WTC11 (cell line): ENCODE data around the gene FCMR. TPM values are rescaled to one million over a fixed set of nuclear protein-coding genes. Genes with fewer than 3 reads are reported as not detected.
A peak's percentile ranks its signal among the peaks of the same experiment; 100 is the strongest.

Experiments
- ATAC-seq: fragments of 200-7000 bp; cut with Tn5 transposase; 2 replicates; pipeline ENCODE4 v1.10.0; 2021; ENCODE audit warnings: mild to moderate bottlenecking, moderate library complexity
- CTCF ChIA-PET: fragments of 300-600 bp; sonication (Branson Sonifier 250); formaldehyde crosslinking; loops from one replicate; lab custom pipeline; 2021; ENCODE audit warnings: antibody characterized with exemption; lab: Charles Lee
- POLR2A ChIA-PET: fragments of 350-600 bp; sonication (Branson Sonifier 250); formaldehyde crosslinking; loops from one replicate; lab custom pipeline; 2021; ENCODE audit warnings: antibody characterized with exemption; lab: Charles Lee
- DNase-seq: peaks from one replicate; pipeline ENCODE4 v3.0.0; 2021; ENCODE audit warnings: low spot score
- H3K27ac Mint-ChIP-seq: 2 replicates; pipeline ENCODE4 v1.8.0; 2021; ENCODE audit warnings: mixed read lengths
- H3K27me3 Mint-ChIP-seq: 2 replicates; pipeline ENCODE4 v1.8.0; 2021; ENCODE audit warnings: low read depth, mild to moderate bottlenecking, moderate library complexity, mixed read lengths
- H3K36me3 Mint-ChIP-seq: 2 replicates; pipeline ENCODE4 v1.8.0; 2021; ENCODE audit warnings: mixed read lengths
- H3K4me1 Mint-ChIP-seq: 2 replicates; pipeline ENCODE4 v1.8.0; 2022; ENCODE audit warnings: mixed read lengths
- H3K4me3 Mint-ChIP-seq: 2 replicates; pipeline ENCODE4 v1.8.0; 2021; ENCODE audit warnings: mild to moderate bottlenecking, moderate library complexity, mixed read lengths
- H3K9me3 Mint-ChIP-seq: 2 replicates; pipeline ENCODE4 v1.8.0; 2021; ENCODE audit warnings: mixed read lengths
- GABPB1 ChIP-seq: sonication (generic); formaldehyde crosslinking; IDR thresholded peaks from 2 replicates; pipeline ENCODE4 v1.8.1; 2023; ENCODE audit warnings: mild to moderate bottlenecking, missing genetic modification reagents
- GTF2I ChIP-seq: fragments of 250-450 bp; sonication (Bioruptor Pico); conservative IDR thresholded peaks from 2 replicates; pipeline ENCODE4 v1.4.0; 2021; ENCODE audit warnings: mild to moderate bottlenecking
- IRF2 ChIP-seq: sonication (generic); formaldehyde crosslinking; IDR thresholded peaks from 2 replicates; pipeline ENCODE4 v1.8.0; 2022; ENCODE audit warnings: low read depth, missing genetic modification reagents, borderline replicate concordance
- NFE2L1 ChIP-seq: sonication (generic); formaldehyde crosslinking; IDR thresholded peaks from 2 replicates; pipeline ENCODE4 v1.8.1; 2023; ENCODE audit warnings: missing genetic modification reagents
- NR1H2 ChIP-seq: sonication (generic); formaldehyde crosslinking; IDR thresholded peaks from 2 replicates; pipeline ENCODE4 v1.9.0; 2021; ENCODE audit warnings: mild to moderate bottlenecking, moderate library complexity, missing genetic modification reagents
- PRRX2 ChIP-seq: fragments of 250-450 bp; sonication (Bioruptor Pico); IDR thresholded peaks from 2 replicates; pipeline ENCODE4 v1.8.0; 2021; ENCODE audit warnings: mild to moderate bottlenecking
- ZNF219 ChIP-seq: sonication (generic); formaldehyde crosslinking; IDR thresholded peaks from 2 replicates; pipeline ENCODE4 v1.8.0; 2023; ENCODE audit warnings: missing genetic modification reagents, mild to moderate bottlenecking, borderline replicate concordance
- ZNF423 ChIP-seq: fragments of 250-450 bp; sonication (Bioruptor Pico); IDR thresholded peaks from 2 replicates; pipeline ENCODE4 v2.1.2; 2022; ENCODE audit warnings: mild to moderate bottlenecking, moderate library complexity
- ZNF512 ChIP-seq: sonication (generic); formaldehyde crosslinking; IDR thresholded peaks from 2 replicates; pipeline ENCODE4 v1.8.1; 2022; ENCODE audit warnings: missing genetic modification reagents, borderline replicate concordance
- total RNA-seq: library from RNA; stranded (reverse); gene quantifications from 3 replicates; pipeline ENCODE4 v1.2.3, GENCODE V29; 2021
- TF ChIP-seq, protein P1 (sequence below): fragments of 200-600 bp; IDR thresholded peaks from 2 replicates; pipeline ENCODE4 v1.8.0; 2022; ENCODE audit warnings: antibody characterized with exemption
- TF ChIP-seq, protein P2 (sequence below): sonication (generic); formaldehyde crosslinking; IDR thresholded peaks from 2 replicates; pipeline ENCODE4 v1.8.1; 2022; ENCODE audit warnings: low read depth, mild to moderate bottlenecking, moderate library complexity, missing genetic modification reagents, borderline replicate concordance
- TF ChIP-seq, protein P3 (sequence below): fragments of 250-450 bp; sonication (Bioruptor Pico); IDR thresholded peaks from 2 replicates; pipeline ENCODE4 v1.8.0; 2021; ENCODE audit warnings: mild to moderate bottlenecking
- TF ChIP-seq, protein P4 (sequence below): sonication (generic); formaldehyde crosslinking; IDR thresholded peaks from 2 replicates; pipeline ENCODE4 v1.8.0; 2022; ENCODE audit warnings: mild to moderate bottlenecking, missing genetic modification reagents

Gene FCMR
- total RNA-seq, 1 experiment from 2014 or later, result 1.0 TPM

DNA sequence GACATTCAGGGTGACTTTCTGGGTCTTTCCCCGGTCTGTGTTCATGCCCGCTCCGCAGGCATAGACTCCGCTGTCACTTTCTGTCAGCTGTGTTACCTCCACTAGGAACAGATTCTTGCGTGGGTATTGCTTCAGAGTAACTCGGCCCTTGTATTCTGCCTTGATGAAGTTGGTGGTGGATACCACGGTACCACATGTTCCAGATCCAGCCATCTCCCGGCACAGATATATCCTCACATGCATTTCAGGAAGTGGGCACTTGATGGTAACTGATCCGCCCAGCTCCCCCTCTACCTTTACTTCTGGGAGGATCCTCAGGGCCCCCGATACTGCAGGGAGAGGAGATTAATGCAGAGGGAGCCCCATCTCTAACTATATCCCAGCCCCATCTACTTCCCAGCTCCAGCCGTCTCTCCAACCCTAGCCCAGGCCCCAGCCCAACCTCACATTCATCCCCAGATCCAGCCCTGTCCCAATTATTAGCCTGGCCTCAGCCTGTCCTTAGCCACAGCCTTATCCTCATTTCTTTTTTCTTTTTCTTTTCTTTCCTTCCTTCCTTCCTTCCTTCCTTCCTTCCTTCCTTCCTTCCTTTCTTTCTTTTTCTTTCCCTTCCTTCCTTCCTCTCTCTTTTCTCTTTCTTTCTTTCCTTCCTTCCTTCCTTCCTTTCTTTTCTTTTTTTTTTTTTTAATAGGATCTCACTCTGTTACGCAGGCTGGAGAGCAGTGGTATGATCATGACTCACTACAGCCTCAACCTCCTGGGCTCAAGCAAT lies 7.8 kb downstream of the FCMR start:
- no peaks in the 10 kb centered on the region for H3K36me3 Mint-ChIP-seq
- peaks cover 26% of the 10 kb centered on the region for H3K27me3 Mint-ChIP-seq
- H3K4me3 Mint-ChIP-seq, result no peak overlapping the region
- no peak for DNase-seq
- H3K27ac Mint-ChIP-seq, result no peak overlapping the region
- peaks cover 2% of the 10 kb centered on the region for H3K4me1 Mint-ChIP-seq
- no peak for ATAC-seq
- ChIA-PET POLR2A (interaction anchor here (0.7 kb wide), 1 partner anchor 179 kb away, joined by 10 read pairs; no protein-coding TSS in a partner anchor), CTCF (interaction anchor here (1.8 to 3.5 kb wide), 6 partner anchors 19 to 283 kb away, joined by 9 to 35 read pairs (median 26); partner anchors contain the start of gene IL20)
- H3K9me3 Mint-ChIP-seq, result no peaks in the 10 kb centered on the region
- TF ChIP-seq ZNF423 (no peak), PRRX2 (CRISPR knock-in tag) (no peak), ZNF219 (no peak), NFE2L1 (CRISPR knock-in tag) (no peak), GABPB1 (CRISPR knock-in tag) (no peak), ZNF512 (no peak)
- TF ChIP-seq, protein P1, sequence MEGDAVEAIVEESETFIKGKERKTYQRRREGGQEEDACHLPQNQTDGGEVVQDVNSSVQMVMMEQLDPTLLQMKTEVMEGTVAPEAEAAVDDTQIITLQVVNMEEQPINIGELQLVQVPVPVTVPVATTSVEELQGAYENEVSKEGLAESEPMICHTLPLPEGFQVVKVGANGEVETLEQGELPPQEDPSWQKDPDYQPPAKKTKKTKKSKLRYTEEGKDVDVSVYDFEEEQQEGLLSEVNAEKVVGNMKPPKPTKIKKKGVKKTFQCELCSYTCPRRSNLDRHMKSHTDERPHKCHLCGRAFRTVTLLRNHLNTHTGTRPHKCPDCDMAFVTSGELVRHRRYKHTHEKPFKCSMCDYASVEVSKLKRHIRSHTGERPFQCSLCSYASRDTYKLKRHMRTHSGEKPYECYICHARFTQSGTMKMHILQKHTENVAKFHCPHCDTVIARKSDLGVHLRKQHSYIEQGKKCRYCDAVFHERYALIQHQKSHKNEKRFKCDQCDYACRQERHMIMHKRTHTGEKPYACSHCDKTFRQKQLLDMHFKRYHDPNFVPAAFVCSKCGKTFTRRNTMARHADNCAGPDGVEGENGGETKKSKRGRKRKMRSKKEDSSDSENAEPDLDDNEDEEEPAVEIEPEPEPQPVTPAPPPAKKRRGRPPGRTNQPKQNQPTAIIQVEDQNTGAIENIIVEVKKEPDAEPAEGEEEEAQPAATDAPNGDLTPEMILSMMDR, result no peak
- TF ChIP-seq, protein P2, sequence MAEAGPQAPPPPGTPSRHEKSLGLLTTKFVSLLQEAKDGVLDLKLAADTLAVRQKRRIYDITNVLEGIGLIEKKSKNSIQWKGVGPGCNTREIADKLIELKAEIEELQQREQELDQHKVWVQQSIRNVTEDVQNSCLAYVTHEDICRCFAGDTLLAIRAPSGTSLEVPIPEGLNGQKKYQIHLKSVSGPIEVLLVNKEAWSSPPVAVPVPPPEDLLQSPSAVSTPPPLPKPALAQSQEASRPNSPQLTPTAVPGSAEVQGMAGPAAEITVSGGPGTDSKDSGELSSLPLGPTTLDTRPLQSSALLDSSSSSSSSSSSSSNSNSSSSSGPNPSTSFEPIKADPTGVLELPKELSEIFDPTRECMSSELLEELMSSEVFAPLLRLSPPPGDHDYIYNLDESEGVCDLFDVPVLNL, result no peak
- TF ChIP-seq, protein P3, sequence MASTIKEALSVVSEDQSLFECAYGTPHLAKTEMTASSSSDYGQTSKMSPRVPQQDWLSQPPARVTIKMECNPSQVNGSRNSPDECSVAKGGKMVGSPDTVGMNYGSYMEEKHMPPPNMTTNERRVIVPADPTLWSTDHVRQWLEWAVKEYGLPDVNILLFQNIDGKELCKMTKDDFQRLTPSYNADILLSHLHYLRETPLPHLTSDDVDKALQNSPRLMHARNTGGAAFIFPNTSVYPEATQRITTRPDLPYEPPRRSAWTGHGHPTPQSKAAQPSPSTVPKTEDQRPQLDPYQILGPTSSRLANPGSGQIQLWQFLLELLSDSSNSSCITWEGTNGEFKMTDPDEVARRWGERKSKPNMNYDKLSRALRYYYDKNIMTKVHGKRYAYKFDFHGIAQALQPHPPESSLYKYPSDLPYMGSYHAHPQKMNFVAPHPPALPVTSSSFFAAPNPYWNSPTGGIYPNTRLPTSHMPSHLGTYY (CRISPR knock-in tag), result no peak

GRCh38 chr1:206912445-206913095 lies 9.2 kb downstream of the FCMR start:
- ChIA-PET CTCF (interaction anchor here (0.5 to 3.5 kb wide), 54 partner anchors 9 to 589 kb away, joined by 3 to 58 read pairs (median 5); partner anchors contain the start of genes C1orf116, DYRK3, EIF2D and FCMR), POLR2A (no interaction called here)
- peak; percentile 70 for DNase-seq
- H3K27me3 Mint-ChIP-seq, result peaks cover 40% of the 10 kb centered on the region
- no peak overlapping the region for H3K27ac Mint-ChIP-seq
- peak; percentile 43 for ATAC-seq
- TF ChIP-seq GTF2I (CRISPR knock-in tag) (no peak), IRF2 (CRISPR knock-in tag) (no peak), NR1H2 (CRISPR knock-in tag) (no peak)
- TF ChIP-seq, protein P4, sequence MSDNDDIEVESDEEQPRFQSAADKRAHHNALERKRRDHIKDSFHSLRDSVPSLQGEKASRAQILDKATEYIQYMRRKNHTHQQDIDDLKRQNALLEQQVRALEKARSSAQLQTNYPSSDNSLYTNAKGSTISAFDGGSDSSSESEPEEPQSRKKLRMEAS (CRISPR knock-in tag), result no peak
- TF ChIP-seq, protein P1, result peak; percentile 81
- no peaks in the 10 kb centered on the region for H3K9me3 Mint-ChIP-seq
- H3K4me3 Mint-ChIP-seq, result no peak overlapping the region
- no peaks in the 10 kb centered on the region for H3K36me3 Mint-ChIP-seq
- H3K4me1 Mint-ChIP-seq, result peaks cover 8% of the 10 kb centered on the region
